ENCODE measurements around the gene ADARB1.
A peak's percentile ranks its signal among the peaks of the same experiment; 100 is the strongest.

The ADARB1 gene

GRCh38 chr21:45056917-45057560, 17.3 kb upstream of the ADARB1 start:
- no peak for DNase-seq

GRCh38 chr21:45057886-45058285, 16.5 kb upstream of the ADARB1 start:
- no peak for DNase-seq

- no peak for DNase-seq
These were observed 15.3 kb upstream of the ADARB1 start for GRCh38 chr21:45059121-45059520.

DNA sequence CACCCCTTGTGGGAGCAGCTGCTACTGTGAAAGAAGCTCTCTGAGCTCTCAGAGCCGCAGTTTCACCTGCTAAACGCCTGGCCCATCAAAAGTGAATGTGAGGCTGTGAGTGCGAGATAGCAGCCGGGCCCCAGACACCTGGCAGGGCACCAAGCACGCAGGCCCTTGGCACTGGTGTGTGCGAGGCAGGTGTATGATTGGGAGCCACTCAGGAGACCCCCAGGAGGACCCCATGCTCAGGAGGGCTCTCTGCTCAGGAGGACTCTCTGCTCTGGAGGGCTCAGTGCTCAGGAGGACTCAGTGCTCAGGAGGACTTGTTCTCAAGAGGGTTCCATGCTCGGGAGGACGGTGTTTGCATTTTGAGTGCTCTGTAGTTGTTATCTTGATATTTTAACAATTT, 14.3 kb upstream of the ADARB1 start:
- no peak for DNase-seq

- no peak for DNase-seq
These were observed 13.6 kb upstream of the ADARB1 start for GRCh38 chr21:45060675-45061311.

DNA sequence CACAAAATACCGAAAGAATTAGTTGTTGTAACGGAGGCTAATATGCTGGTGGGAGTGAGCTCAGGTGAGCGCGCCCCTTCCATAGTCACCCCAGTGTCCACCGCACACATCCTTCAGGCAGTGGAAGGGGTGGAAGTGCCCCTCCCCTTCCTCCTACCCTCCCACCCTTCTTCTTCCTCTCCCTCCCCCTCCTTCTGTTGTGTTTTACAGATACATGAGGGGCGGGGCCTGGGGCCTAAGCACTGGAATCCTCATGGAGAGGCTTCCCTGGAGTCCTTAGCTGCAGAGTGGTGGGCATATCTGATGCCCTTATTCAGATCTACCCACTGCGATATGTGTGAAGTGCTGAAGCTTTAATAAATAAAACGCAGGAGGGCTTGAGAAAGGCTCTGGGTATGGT, 10.3 kb upstream of the ADARB1 start:
- DNase-seq: no peak

GRCh38 chr21:45064618-45065399, 9.6 kb upstream of the ADARB1 start:
- DNase-seq: no peak

DNA sequence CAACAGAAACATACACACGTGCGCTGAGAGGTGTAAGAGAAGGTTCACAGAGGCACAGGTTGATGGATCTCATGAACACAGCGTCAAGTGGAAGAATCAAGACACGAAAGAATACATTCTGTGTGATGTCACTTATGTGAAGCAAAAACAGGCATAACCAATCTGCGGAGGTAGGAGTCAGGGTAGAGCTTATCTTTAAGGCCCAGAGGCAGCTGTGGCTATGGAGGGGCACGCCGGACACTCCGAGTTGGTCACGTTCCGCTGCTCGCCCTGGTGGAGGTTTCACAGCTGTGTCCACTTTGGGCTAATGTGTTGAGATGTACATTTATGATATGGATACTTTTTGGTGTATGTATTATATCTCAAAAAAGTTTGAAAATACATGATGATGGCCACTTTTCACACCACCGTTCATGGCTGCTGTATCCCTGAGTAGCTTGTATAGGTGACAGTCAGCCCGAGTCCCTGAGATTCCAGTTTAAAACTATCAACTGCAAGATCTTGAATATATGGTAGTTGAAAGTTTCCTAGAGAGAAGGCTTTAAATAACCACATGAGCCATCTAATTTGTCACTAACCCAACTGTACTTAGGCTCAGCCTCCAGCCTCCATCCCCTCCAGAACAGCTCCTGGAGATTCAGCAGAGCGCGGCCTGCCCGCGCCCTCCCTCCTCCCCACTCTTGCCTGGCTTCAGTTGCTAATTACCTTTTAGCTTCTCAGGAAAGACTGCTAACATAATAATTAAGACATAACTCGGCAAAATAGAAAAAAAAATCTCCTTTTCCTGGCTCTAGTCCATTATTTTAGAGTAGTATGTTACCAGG, 6.7 kb upstream of the ADARB1 start:
- no peak for DNase-seq

DNA sequence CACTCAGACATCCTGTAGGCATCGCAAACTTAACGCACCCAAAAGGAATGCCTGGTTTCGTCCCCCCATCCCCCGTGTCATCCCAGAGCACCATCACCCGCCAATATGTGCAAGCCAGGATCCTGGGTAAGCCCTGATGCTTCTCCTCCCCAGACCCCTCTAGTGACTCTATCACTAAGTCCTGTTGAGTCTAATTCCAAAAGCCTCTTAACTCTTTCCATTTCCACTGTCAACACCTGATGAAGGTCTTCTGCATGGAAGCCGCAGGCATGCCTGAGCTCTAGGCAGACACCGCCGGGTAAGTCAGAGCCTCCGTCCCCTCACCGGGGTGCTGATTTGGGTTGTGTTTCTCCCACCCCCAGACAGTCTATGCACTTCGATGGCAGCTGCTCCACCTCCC, 5.3 kb upstream of the ADARB1 start:
- DNase-seq: no peak

DNA sequence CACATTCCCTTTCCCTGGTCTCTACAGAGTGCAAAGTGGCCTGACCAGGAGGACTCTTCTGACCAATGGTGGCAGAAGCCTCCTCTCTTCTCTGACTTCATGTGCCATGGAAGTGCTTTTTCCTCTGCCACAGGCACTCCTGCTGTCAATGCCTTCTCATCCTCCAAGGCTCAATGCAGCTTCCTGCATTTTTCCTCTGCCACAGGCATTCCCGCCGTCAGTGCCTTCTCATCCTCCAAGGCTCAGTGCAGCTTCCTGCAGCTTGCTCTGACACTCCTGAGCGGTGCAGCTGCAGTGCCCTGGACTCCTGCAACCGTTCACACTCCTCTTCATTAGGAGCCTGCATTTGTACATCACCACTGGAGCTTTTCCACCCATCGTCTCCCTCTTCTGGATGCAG, 4.7 kb upstream of the ADARB1 start:
- no peak for DNase-seq

DNA sequence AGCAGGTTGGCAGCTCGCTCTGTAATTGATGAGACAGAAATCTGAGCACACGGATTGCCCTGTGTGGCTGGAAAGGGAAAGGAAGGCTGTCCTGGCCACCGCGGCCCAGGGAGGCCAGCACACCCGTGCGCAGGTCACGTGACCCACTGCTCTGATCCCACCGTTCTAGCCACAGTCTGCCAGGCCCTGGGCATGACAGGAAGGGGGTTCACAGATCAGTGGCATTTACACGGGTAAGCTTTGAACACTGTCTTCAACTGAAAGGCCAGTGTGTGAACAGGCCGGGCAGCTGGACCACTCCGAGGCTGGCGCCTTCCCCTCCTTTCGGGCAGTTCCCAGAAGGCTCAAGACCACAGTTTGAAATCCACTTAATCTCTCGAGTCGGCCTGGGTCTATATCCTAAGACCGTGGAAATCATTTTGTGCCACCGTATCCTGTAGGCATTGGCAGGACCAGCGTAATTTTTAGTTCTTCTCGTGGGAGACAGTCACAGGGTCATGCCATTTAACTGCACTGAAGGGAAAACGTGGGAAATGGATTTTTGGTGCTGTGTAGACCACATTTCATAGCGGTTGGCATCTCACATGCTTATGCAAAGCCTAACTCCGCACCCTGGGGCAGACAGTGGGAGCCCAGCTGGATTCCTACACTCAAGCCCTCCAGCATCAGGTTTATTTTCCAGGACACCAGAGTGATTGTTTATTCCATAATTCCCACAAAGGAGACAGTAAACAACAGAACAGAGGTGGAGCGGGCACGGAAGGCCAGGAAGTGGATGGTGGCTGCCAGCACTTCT, 3.1 kb upstream of the ADARB1 start:
- no peak for DNase-seq

- no peak for DNase-seq
These were observed 2.3 kb upstream of the ADARB1 start for GRCh38 chr21:45071874-45072737.

GRCh38 chr21:45072738-45073300, 1.6 kb upstream of the ADARB1 start:
- no peak for DNase-seq

- peak; percentile 73 for DNase-seq
These were observed 906 bp upstream of the ADARB1 start for GRCh38 chr21:45073301-45074047.

DNA sequence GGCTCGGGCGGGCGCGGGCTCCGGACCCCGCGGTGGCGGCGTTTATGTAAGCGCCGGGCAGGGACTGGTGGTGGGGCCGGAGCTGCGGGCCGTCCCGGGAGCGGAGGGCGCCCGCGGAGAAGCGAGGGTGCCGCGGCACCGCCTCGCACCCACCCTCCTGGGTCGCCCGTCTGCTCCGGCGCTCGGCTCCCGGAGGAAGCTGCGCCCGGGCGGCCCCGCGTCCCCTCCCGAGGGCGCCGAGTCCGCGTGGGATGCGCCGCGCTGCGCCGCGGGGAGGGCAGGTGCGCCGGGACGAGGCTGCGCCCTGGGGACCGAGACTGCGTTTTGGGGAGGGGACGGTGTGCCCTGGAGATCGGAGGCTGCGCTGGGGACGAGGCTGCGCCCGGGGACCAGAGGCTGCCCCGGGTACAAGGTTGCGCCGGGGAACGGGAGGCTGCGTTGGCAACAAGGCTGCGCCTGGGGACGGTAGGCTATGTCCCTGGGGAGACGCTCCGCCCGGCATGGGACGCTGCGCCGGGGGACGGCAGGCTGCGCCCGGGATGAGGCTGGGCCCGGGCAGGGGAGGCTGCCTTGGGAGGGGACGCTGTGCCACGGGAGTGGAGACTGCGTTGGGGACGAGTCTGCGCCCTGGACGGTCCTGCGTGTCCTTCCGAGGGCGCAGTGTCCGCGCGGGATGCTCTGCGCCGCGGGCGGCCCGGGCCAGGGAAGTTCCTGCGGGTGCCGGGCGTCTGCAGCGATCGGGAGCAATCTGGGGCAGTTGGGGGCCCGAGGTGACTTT, 627 bp downstream of the ADARB1 start:
- DNase-seq: peak; percentile 58

DNA sequence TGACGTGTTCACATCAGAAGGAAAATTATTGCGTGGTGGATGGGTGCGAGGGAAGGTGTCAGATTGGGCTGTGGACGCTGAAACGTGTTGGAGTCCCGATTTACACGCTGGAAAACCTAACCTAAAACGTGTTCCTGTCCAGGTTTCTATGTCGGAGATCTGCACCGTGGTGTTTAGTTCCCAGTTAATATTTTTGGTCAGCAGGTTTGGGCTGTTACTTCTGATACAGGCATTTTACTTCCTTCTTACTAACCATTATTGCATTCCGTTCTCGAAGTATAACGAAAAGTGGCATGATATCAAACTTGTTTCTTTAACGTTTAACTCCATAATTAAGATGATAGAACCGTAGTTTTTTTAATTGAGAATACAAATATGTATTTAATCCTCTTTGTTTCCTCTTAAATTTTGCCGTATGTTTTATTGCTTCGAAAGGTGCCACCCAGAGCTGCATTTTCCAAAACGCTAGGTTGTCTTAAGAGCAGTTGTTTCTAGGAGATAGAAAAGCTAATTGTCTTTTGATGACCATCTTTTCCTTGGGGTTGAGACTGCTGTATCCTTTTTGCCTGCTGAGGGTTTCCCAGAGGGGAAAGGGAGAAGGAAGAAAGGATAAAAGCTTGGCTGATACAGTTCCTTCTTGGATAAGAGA, 1.3 kb downstream of the ADARB1 start:
- DNase-seq: no peak

- peak; percentile 19 for DNase-seq
These were observed 1.9 kb downstream of the ADARB1 start for GRCh38 chr21:45076245-45076711.

DNA sequence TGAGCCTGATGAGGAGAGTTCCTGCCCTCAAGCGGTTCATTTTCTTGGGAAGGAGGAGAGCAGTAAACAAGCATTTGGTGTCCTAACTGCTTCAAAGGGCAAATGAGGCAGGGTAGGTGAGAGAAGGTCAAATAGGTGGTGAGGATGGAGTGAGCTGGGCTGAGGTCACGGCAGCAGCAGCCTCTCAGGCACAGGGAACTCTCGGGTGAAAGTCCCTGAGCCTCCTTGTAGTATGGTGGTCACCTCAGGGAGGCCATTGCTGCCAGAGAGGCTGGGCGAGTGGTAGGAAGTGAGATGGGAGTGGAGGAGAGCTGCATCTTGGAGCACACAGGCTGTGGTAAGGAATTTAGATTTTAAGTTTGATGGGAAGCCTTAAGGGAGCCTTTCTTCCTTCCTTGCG, 4.0 kb downstream of the ADARB1 start:
- DNase-seq: no peak

GRCh38 chr21:45078877-45079281, 4.5 kb downstream of the ADARB1 start:
- no peak for DNase-seq

Measured in NCI-H526 treated with DMSO at 0.1 percent for 48 hours (cell line).